Peyer's patch (tissue), 4 donors: ENCODE measurements around the gene MMP10. TPM values are rescaled to one million over a fixed set of nuclear protein-coding genes. Genes with fewer than 3 reads are reported as not detected.

ENCODE experiments used
- DNase-seq, 3 donors: peaks; one replicate each; pipeline ENCODE4 v3.0.0-alpha.2; 2017 to 2019
- H3K27ac ChIP-seq, 4 donors: fragments of 200-600 bp; sonication (generic); one replicate each; pipeline ENCODE4 v1.5.1; 2016 to 2019
- H3K27me3 ChIP-seq, 2 donors: fragments of 200-600 bp; sonication (generic); one replicate each; pipeline ENCODE4 v1.5.1; 2019
- H3K36me3 ChIP-seq, 3 donors: fragments of 200-600 bp; sonication (generic); one replicate each; pipeline ENCODE4 v1.5.1; 2016 to 2019
- H3K4me1 ChIP-seq, 4 donors: fragments of 200-600 bp; sonication (generic); one replicate each; pipeline ENCODE4 v1.5.1; 2016 to 2019
- H3K4me3 ChIP-seq, 4 donors: fragments of 200-600 bp; sonication (generic); 1 replicate in 3 of 4; 2 replicates in 1 of 4; pipeline ENCODE4 v1.5.1; 2016 to 2019; ENCODE audit warnings: mild to moderate bottlenecking in 1 of 4
- H3K9me3 ChIP-seq, 4 donors: fragments of 200-600 bp; sonication (generic); one replicate each; pipeline ENCODE4 v1.5.1; 2016 to 2019; ENCODE audit warnings: mild to moderate bottlenecking in 1 of 4
- CTCF ChIP-seq, 6 experiments: fragments of 450-650 bp in 4 of 6; fragments of 200-600 bp in 2 of 6; sonication (generic) in 1 of 6; IDR thresholded peaks; one replicate each; pipeline ENCODE4 v1.5.1; 2017 to 2019; ENCODE audit warnings: antibody characterized with exemption in 6 of 6, mild to moderate bottlenecking in 3 of 6, moderate library complexity in 1 of 6
- POLR2A ChIP-seq, 2 donors: fragments of 450-650 bp; IDR thresholded peaks; one replicate each; pipeline ENCODE4 v1.5.1; 2017; ENCODE audit warnings: antibody characterized with exemption in 2 of 2, mild to moderate bottlenecking in 2 of 2, moderate library complexity in 2 of 2
- total RNA-seq, 4 donors: library from RNA; depleted of rRNA; stranded (reverse); fragments of >200 nt; gene quantifications; one replicate each; pipeline ENCODE4 v1.1.0, GENCODE V29; 2016

Gene MMP10
- total RNA-seq, 4 donors from 2014 or later, result 0.54 TPM; not detected in 3

- TF ChIP-seq POLR2A (IDR thresholded peaks at IDR 0.05) (no peak), CTCF (IDR thresholded peaks at IDR 0.05) (no peak)
- no peaks in the 10 kb centered on the region for H3K9me3 ChIP-seq
- H3K27me3 ChIP-seq, result no peaks in the 10 kb centered on the region
- H3K4me1 ChIP-seq, result peaks cover 0 to 4% (median 2%) of the 10 kb centered on the region in 4 donors
- H3K27ac ChIP-seq, result no peak overlapping the region
- no peak overlapping the region for H3K4me3 ChIP-seq
- DNase-seq, result no peak
- H3K36me3 ChIP-seq, result no peaks in the 10 kb centered on the region
These were observed 21.9 kb upstream of the MMP10 start for GRCh38 chr11:102802341-102802740.

- Histone ChIP-seq H3K4me1 (peaks cover 0 to 6% (median 2%) of the 10 kb centered on the region in 4 donors), H3K36me3 (no peaks in the 10 kb centered on the region), H3K27me3 (no peaks in the 10 kb centered on the region), H3K9me3 (no peaks in the 10 kb centered on the region), H3K27ac (no peak overlapping the region), H3K4me3 (no peak overlapping the region)
- TF ChIP-seq CTCF (IDR thresholded peaks at IDR 0.05), result no peak
- TF ChIP-seq POLR2A (IDR thresholded peaks at IDR 0.05), result no peak
- DNase-seq, result no peak
These were observed 20.3 kb upstream of the MMP10 start for GRCh38 chr11:102800767-102801166.

- Histone ChIP-seq H3K4me1 (peaks cover 0 to 6% (median 2%) of the 10 kb centered on the region in 4 donors), H3K27ac (peak overlapping the region in 1 of 4 donors; percentile 24), H3K27me3 (no peaks in the 10 kb centered on the region), H3K4me3 (no peak overlapping the region), H3K36me3 (no peaks in the 10 kb centered on the region), H3K9me3 (no peaks in the 10 kb centered on the region)
- no peak for DNase-seq
- TF ChIP-seq POLR2A (IDR thresholded peaks at IDR 0.05) (no peak), CTCF (IDR thresholded peaks at IDR 0.05) (no peak)
These were observed 19.4 kb upstream of the MMP10 start for GRCh38 chr11:102799681-102800340.

- Histone ChIP-seq H3K36me3 (no peaks in the 10 kb centered on the region), H3K27ac (peak within 1 kb of the TSS in 2 of 4 donors; percentile 43 to 73), H3K27me3 (no peaks in the 10 kb centered on the region), H3K4me1 (peaks cover 0 to 6% (median 2%) of the 10 kb centered on the region in 4 donors), H3K9me3 (no peaks in the 10 kb centered on the region), H3K4me3 (no peak within 1 kb of the TSS)
- TF ChIP-seq CTCF (IDR thresholded peaks at IDR 0.05), result no peak
- TF ChIP-seq POLR2A (IDR thresholded peaks at IDR 0.05), result peak in 1 of 2 donors; percentile 48
- DNase-seq, result peak in 2 of 3 donors; percentile 66 to 71
These were observed 17.8 kb upstream of the MMP10 start, which contains the start of gene MMP1 for GRCh38 chr11:102798012-102798746. Gene MMP1 (minus strand): TSS chr11:102798160. CDS start chr11:102798092, 68 bp downstream.

- TF ChIP-seq CTCF (IDR thresholded peaks at IDR 0.05) (peak in 2 of 6 experiments; percentile 11 to 15), POLR2A (IDR thresholded peaks at IDR 0.05) (no peak)
These were observed 14.0 kb upstream of the MMP10 start for GRCh38 chr11:102794382-102794781.

More at GRCh38 chr11:102794382-102794781, 14.0 kb upstream of the MMP10 start:
- peaks cover 0 to 6% (median 2%) of the 10 kb centered on the region in 4 donors for H3K4me1 ChIP-seq
- H3K27ac ChIP-seq, result no peak overlapping the region
- DNase-seq, result no peak
- no peaks in the 10 kb centered on the region for H3K9me3 ChIP-seq
- H3K4me3 ChIP-seq, result no peak overlapping the region
- no peaks in the 10 kb centered on the region for H3K27me3 ChIP-seq
- no peaks in the 10 kb centered on the region for H3K36me3 ChIP-seq
